OCI-LY1 (cell line): ENCODE measurements around the gene AFDN.

Experiments used
- H2AFZ ChIP-seq: fragments of 200-600 bp; sonication (generic), shearing (Covaris generic); 2 replicates; pipeline ENCODE4 v1.6.0; 2014; ENCODE audit warnings: antibody characterized with exemption, mild to moderate bottlenecking, low read length
- H3F3A ChIP-seq: fragments of 200-600 bp; sonication (generic), shearing (Covaris generic); 2 replicates; pipeline ENCODE4 v1.6.0; 2014; ENCODE audit warnings: mild to moderate bottlenecking, antibody characterized with exemption, low read length, moderate library complexity; ENCODE audit not compliant: insufficient read depth
- H3K27ac ChIP-seq: fragments of 200-600 bp; sonication (generic); 2 replicates; pipeline ENCODE4 v1.5.1; 2014; ENCODE audit warnings: low read length, mixed run types, mild to moderate bottlenecking, low read depth; ENCODE audit not compliant: poor library complexity, severe bottlenecking
- H3K27me3 ChIP-seq: fragments of 200-600 bp; sonication (generic); 2 replicates; pipeline ENCODE4 v1.6.0; 2014; ENCODE audit warnings: antibody characterized with exemption, mild to moderate bottlenecking, low read length, moderate library complexity; ENCODE audit not compliant: insufficient read depth
- H3K36me3 ChIP-seq: fragments of 200-600 bp; sonication (generic); 2 replicates; pipeline ENCODE4 v1.6.1; 2014; ENCODE audit warnings: mild to moderate bottlenecking, antibody characterized with exemption, low read length, moderate library complexity, mixed read lengths; ENCODE audit not compliant: insufficient read depth
- H3K4me1 ChIP-seq: fragments of 200-600 bp; sonication (generic); 2 replicates; pipeline ENCODE4 v1.5.1; 2014; ENCODE audit warnings: mild to moderate bottlenecking, low read length, moderate library complexity; ENCODE audit not compliant: insufficient read depth, severe bottlenecking
- H3K4me2 ChIP-seq: fragments of 200-600 bp; sonication (generic), shearing (Covaris generic); 2 replicates; pipeline ENCODE4 v1.6.1; 2014; ENCODE audit warnings: low read length
- H3K4me3 ChIP-seq: fragments of 200-600 bp; sonication (generic); 2 replicates; pipeline ENCODE4 v1.5.1; 2014; ENCODE audit warnings: low read length, low read depth, mild to moderate bottlenecking, mixed read lengths; ENCODE audit not compliant: poor library complexity, severe bottlenecking
- H3K79me2 ChIP-seq: fragments of 200-600 bp; shearing (Covaris generic); 2 replicates; pipeline ENCODE4 v1.6.1; 2016; ENCODE audit warnings: mixed run types, low read length, mixed read lengths; ENCODE audit not compliant: insufficient read depth
- H3K9ac ChIP-seq: fragments of 200-600 bp; sonication (generic), shearing (Covaris generic); 2 replicates; pipeline ENCODE4 v1.6.1; 2014; ENCODE audit warnings: mild to moderate bottlenecking, low read length, mixed read lengths
- H3K9me2 ChIP-seq: fragments of 200-600 bp; sonication (generic), shearing (Covaris generic); 2 replicates; pipeline ENCODE4 v1.6.1; 2014; ENCODE audit warnings: low read depth, mild to moderate bottlenecking, low read length, mixed read lengths
- H3K9me3 ChIP-seq: fragments of 200-600 bp; shearing (Covaris generic); 2 replicates; pipeline ENCODE4 v1.6.1; 2014; ENCODE audit warnings: low read length, mixed read lengths
- H4K20me1 ChIP-seq: fragments of 200-600 bp; sonication (generic), shearing (Covaris generic); 2 replicates; pipeline ENCODE4 v1.6.0; 2016; ENCODE audit warnings: mild to moderate bottlenecking, low read length; ENCODE audit not compliant: insufficient read depth
- CTCF ChIP-seq: fragments of 200-600 bp; sonication (generic), shearing (Covaris generic); IDR thresholded peaks from 2 replicates; pipeline ENCODE4 v1.5.1; 2017; ENCODE audit warnings: mild to moderate bottlenecking, antibody characterized with exemption, low read length, moderate library complexity, mixed read lengths
- EZH2 ChIP-seq: fragments of 200-600 bp; sonication (generic), shearing (Covaris generic); IDR thresholded peaks from 2 replicates; pipeline ENCODE4 v1.8.0; 2017; ENCODE audit warnings: borderline replicate concordance, mixed run types, mild to moderate bottlenecking, antibody characterized with exemption, low read length, moderate library complexity, mixed read lengths

Gene AFDN

GRCh38 chr6:167933847-167934246 is 107.1 kb downstream of the AFDN start:
- H2AFZ ChIP-seq = no peak overlapping the region
- H4K20me1 ChIP-seq = no peaks in the 10 kb centered on the region
- no peaks in the 10 kb centered on the region for H3K27me3 ChIP-seq
- no peaks in the 10 kb centered on the region for H3K79me2 ChIP-seq
- no peaks in the 10 kb centered on the region for H3K36me3 ChIP-seq
- H3F3A ChIP-seq = no peaks in the 10 kb centered on the region
- no peak overlapping the region for H3K4me3 ChIP-seq
- peaks cover 5% of the 10 kb centered on the region for H3K4me1 ChIP-seq
- H3K27ac ChIP-seq = no peak overlapping the region
- no peak for TF ChIP-seq CTCF
- no peak overlapping the region for H3K4me2 ChIP-seq
- H3K9me3 ChIP-seq = no peaks in the 10 kb centered on the region
- H3K9me2 ChIP-seq = no peaks in the 10 kb centered on the region
- no peak overlapping the region for H3K9ac ChIP-seq

DNA sequence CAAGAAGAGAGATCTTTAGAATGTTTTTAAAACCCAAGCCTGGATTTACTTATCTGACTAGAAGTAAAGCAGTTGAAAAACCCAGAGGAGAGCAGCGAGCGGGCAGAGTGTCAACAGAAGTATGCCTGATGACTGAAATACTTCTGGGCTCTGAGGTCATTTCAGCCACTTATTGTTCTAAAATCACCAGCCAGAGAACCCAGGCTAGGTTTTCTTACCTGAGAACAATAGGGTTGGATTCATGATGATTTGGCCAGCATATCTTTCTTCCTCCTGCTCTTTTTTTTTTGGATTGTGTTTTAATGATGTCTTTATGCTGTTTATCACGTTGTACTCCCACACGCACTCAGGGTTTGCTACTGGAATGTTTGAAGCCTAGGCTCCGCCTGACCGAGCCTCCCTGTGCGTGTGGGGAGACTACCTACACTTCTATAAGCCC is 107.7 kb downstream of the AFDN start:
- no peaks in the 10 kb centered on the region for H3K79me2 ChIP-seq
- no peak overlapping the region for H3K4me2 ChIP-seq
- no peak for TF ChIP-seq CTCF
- TF ChIP-seq EZH2 = no peak
- no peaks in the 10 kb centered on the region for H3K36me3 ChIP-seq
- H3K4me3 ChIP-seq = no peak overlapping the region
- no peaks in the 10 kb centered on the region for H3K9me2 ChIP-seq
- H3K9me3 ChIP-seq = no peaks in the 10 kb centered on the region
- H2AFZ ChIP-seq = no peak overlapping the region
- no peaks in the 10 kb centered on the region for H4K20me1 ChIP-seq
- peaks cover 5% of the 10 kb centered on the region for H3K4me1 ChIP-seq
- no peaks in the 10 kb centered on the region for H3F3A ChIP-seq
- no peak overlapping the region for H3K9ac ChIP-seq
- no peak overlapping the region for H3K27ac ChIP-seq
- H3K27me3 ChIP-seq = no peaks in the 10 kb centered on the region

DNA sequence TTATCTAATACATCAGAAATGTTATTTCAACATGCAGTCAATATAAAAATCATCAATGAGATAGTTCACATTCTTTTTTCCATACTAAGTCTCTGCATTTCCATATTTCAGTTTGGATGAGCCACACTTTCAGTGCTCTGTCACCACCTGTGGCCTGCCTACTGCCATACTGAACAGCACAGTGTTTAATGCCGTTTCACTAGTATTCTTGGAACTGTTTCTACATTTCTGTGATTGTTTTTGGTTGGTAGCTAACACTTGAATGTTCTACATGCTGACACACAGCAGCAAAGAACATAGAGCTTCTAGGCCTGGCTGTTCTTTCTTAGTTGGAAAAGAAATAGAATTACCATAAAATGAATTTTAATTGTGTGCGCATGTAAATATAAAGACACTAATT is 109.3 kb downstream of the AFDN start:
- H3K4me3 ChIP-seq = no peak overlapping the region
- no peak overlapping the region for H3K27ac ChIP-seq
- H3F3A ChIP-seq = no peaks in the 10 kb centered on the region
- TF ChIP-seq EZH2 (no peak), CTCF (no peak)
- H3K79me2 ChIP-seq = no peaks in the 10 kb centered on the region
- no peaks in the 10 kb centered on the region for H3K9me2 ChIP-seq
- H3K36me3 ChIP-seq = no peaks in the 10 kb centered on the region
- H3K9me3 ChIP-seq = no peaks in the 10 kb centered on the region
- peaks cover 5% of the 10 kb centered on the region for H3K4me1 ChIP-seq
- H3K27me3 ChIP-seq = no peaks in the 10 kb centered on the region
- no peak overlapping the region for H3K4me2 ChIP-seq
- no peak overlapping the region for H3K9ac ChIP-seq
- no peaks in the 10 kb centered on the region for H4K20me1 ChIP-seq
- no peak overlapping the region for H2AFZ ChIP-seq
